Prostate gland (tissue), 2 donors: ENCODE measurements around the gene FMNL2.

Experiments used
- CTCF ChIP-seq, 4 experiments: fragments of 200-600 bp in 2 of 4; fragments of 450-650 bp in 2 of 4; sonication (generic) in 2 of 4; IDR thresholded peaks; 1 replicate in 3 of 4; 2 replicates in 1 of 4; pipeline ENCODE4 v1.5.1; 2016 to 2019; ENCODE audit warnings: antibody characterized with exemption in 4 of 4, mild to moderate bottlenecking in 2 of 4, moderate library complexity in 2 of 4
- POLR2A ChIP-seq: fragments of 450-650 bp; IDR thresholded peaks from one replicate; pipeline ENCODE4 v1.6.1; 2016; ENCODE audit warnings: antibody characterized with exemption, mild to moderate bottlenecking
- POLR2AphosphoS5 ChIP-seq: sonication (generic); formaldehyde crosslinking; IDR thresholded peaks from one replicate; pipeline ENCODE4 v1.6.1; 2017; ENCODE audit warnings: antibody characterized with exemption

GRCh38 chr2:152534460-152535135 lies 199.6 kb downstream of the FMNL2 start:
- TF ChIP-seq POLR2A, result no peak
- TF ChIP-seq CTCF (IDR thresholded peaks at IDR 0.05), result no peak
- TF ChIP-seq POLR2AphosphoS5, result no peak
